Liver (tissue), 9 donors: ENCODE data around the gene EEF1B2. TPM values are rescaled to one million over a fixed set of nuclear protein-coding genes. Genes with fewer than 3 reads are reported as not detected.

ENCODE experiments used
- DNase-seq: peaks from one replicate; pipeline ENCODE4 v3.0.0-alpha.2; 2017; ENCODE audit warnings: low spot score
- H3K27ac ChIP-seq, 2 donors: one replicate each; pipeline ENCODE4 v1.7.0; 2013; ENCODE audit warnings: inconsistent platforms in 2 of 2, low read length in 2 of 2, control low read depth in 1 of 2, low read depth in 1 of 2, mild to moderate bottlenecking in 1 of 2
- H3K27me3 ChIP-seq, 4 donors: one replicate each; pipeline versions ENCODE4 v1.6.1 to v1.7.0; 2013; ENCODE audit warnings: low read length in 3 of 4, inconsistent platforms in 1 of 4, mild to moderate bottlenecking in 1 of 4, moderate library complexity in 1 of 4; ENCODE audit not compliant: control insufficient read depth in 4 of 4, insufficient read depth in 4 of 4
- H3K36me3 ChIP-seq, 4 donors: one replicate each; pipeline versions ENCODE4 v1.6.1 to v1.7.0; 2013; ENCODE audit warnings: low read length in 3 of 4, mild to moderate bottlenecking in 3 of 4, low read depth in 1 of 4, moderate library complexity in 1 of 4; ENCODE audit not compliant: control insufficient read depth in 4 of 4, insufficient read depth in 3 of 4
- H3K4me1 ChIP-seq, 4 donors: one replicate each; pipeline versions ENCODE4 v1.6.1 to v1.7.0; 2013; ENCODE audit warnings: low read length in 3 of 4, mild to moderate bottlenecking in 3 of 4, moderate library complexity in 1 of 4; ENCODE audit not compliant: control insufficient read depth in 4 of 4, insufficient read depth in 4 of 4
- H3K4me3 ChIP-seq, 3 donors: one replicate each; pipeline versions ENCODE4 v1.6.1 to v1.7.0; 2013; ENCODE audit warnings: low read length in 3 of 3, control low read depth in 1 of 3, low read depth in 1 of 3, mild to moderate bottlenecking in 1 of 3
- H3K9ac ChIP-seq, 2 donors: one replicate each; pipeline ENCODE4 v1.7.0; 2013; ENCODE audit warnings: low read length in 2 of 2, mild to moderate bottlenecking in 2 of 2, moderate library complexity in 2 of 2, control low read depth in 1 of 2, low read depth in 1 of 2
- H3K9me3 ChIP-seq, 4 donors: one replicate each; pipeline versions ENCODE4 v1.6.1 to v1.7.0; 2013; ENCODE audit warnings: low read length in 3 of 4; ENCODE audit not compliant: control insufficient read depth in 4 of 4
- ATF3 ChIP-seq: IDR thresholded peaks from 2 replicates; pipeline ENCODE4 v1.6.1; 2016; ENCODE audit warnings: antibody characterized with exemption
- CTCF ChIP-seq: fragments of 150-350 bp; IDR thresholded peaks from 2 replicates; pipeline ENCODE4 v1.5.1; 2017; ENCODE audit warnings: improper control_type of control experiment, low read depth, low read length; ENCODE audit not compliant: missing input control
- EGR1 ChIP-seq, 2 donors: IDR thresholded peaks; 2 replicates each; pipeline ENCODE4 v1.6.1; 2016 to 2018; ENCODE audit warnings: antibody characterized with exemption in 2 of 2, low read depth in 2 of 2
- FOXA1 ChIP-seq: IDR thresholded peaks from 2 replicates; pipeline ENCODE4 v1.6.1; 2016; ENCODE audit warnings: antibody characterized with exemption
- FOXA2 ChIP-seq: IDR thresholded peaks from 2 replicates; pipeline ENCODE4 v1.6.1; 2016; ENCODE audit warnings: antibody characterized with exemption
- GABPA ChIP-seq, 2 donors: IDR thresholded peaks in 1 of 2; conservative IDR thresholded peaks in 1 of 2; 2 replicates each; pipeline ENCODE4 v1.6.1; 2016; ENCODE audit warnings: antibody characterized with exemption in 2 of 2, mild to moderate bottlenecking in 1 of 2, moderate library complexity in 1 of 2
- HNF4A ChIP-seq, 2 donors: conservative IDR thresholded peaks; 2 replicates each; pipeline ENCODE4 v1.6.1; 2016; ENCODE audit warnings: antibody characterized with exemption in 2 of 2, mild to moderate bottlenecking in 2 of 2
- HNF4G ChIP-seq: IDR thresholded peaks from 2 replicates; pipeline ENCODE4 v1.6.1; 2016; ENCODE audit warnings: antibody characterized with exemption
- JUND ChIP-seq, 2 donors: IDR thresholded peaks; 2 replicates each; pipeline ENCODE4 v1.6.1; 2016; ENCODE audit warnings: antibody characterized with exemption in 2 of 2
- NR2F2 ChIP-seq: IDR thresholded peaks from 2 replicates; pipeline ENCODE4 v1.6.1; 2016; ENCODE audit warnings: antibody characterized with exemption
- RAD21 ChIP-seq, 2 donors: IDR thresholded peaks; 2 replicates each; pipeline ENCODE4 v1.6.1; 2016; ENCODE audit warnings: antibody characterized with exemption in 2 of 2, mild to moderate bottlenecking in 2 of 2
- REST ChIP-seq: IDR thresholded peaks from 2 replicates; pipeline ENCODE4 v1.6.1; 2016; ENCODE audit warnings: antibody characterized with exemption, mild to moderate bottlenecking
- RXRA ChIP-seq, 2 donors: IDR thresholded peaks; 2 replicates each; pipeline ENCODE4 v1.6.1; 2017 to 2018; ENCODE audit warnings: antibody characterized with exemption in 2 of 2, mild to moderate bottlenecking in 1 of 2
- SP1 ChIP-seq: IDR thresholded peaks from 2 replicates; pipeline ENCODE4 v1.6.1; 2018; ENCODE audit warnings: antibody characterized with exemption, mild to moderate bottlenecking
- TAF1 ChIP-seq: conservative IDR thresholded peaks from 2 replicates; pipeline ENCODE4 v1.6.1; 2016; ENCODE audit warnings: antibody characterized with exemption, mild to moderate bottlenecking
- YY1 ChIP-seq: IDR thresholded peaks from 2 replicates; pipeline ENCODE4 v1.6.1; 2016; ENCODE audit warnings: antibody characterized with exemption, mild to moderate bottlenecking
- ZBTB33 ChIP-seq: IDR thresholded peaks from 2 replicates; pipeline ENCODE4 v1.6.1; 2016; ENCODE audit warnings: antibody characterized with exemption
- WGBS: extraction: QIAGEN DNeasy Blood & Tissue Kit; methylation state at CpG from one replicate; pipeline ENCODE4 v1.1.7; 2013; 5-methylcytosine and 5-hydroxymethylcytosine counted together
- polyA plus RNA-seq, 2 donors: library from polyadenylated mRNA; stranded (reverse) in 1 of 2; unstranded in 1 of 2; fragments of 200-250 nt in 1 of 2; fragments of >200 nt in 1 of 2; fragmentation: Nextera tagmentation in 1 of 2; extraction: Ambion mirVana in 1 of 2; gene quantifications; one replicate each; pipeline versions ENCODE4 v1.2.1 to v1.2.3, GENCODE V29; 2013 to 2015
- total RNA-seq, 2 donors: library from RNA; depleted of rRNA; stranded (reverse); fragments of >200 nt; gene quantifications; one replicate each; pipeline ENCODE4 v1.2.3, GENCODE V29; 2014
- TF ChIP-seq, protein P1 (sequence below): IDR thresholded peaks from 2 replicates; pipeline ENCODE4 v1.6.1; 2016; ENCODE audit warnings: antibody characterized with exemption
- donor health status: healthy.
- donor health status: healthy.
- donor health status: healthy.
- donor health status: healthy.
- donor health status: healthy.

EEF1B2 gene
- total and polyA plus RNA-seq, 4 donors: 143 to 365 (median 257) TPM

GRCh38 chr2:206198677-206199076 lies 39.0 kb downstream of the EEF1B2 start:
- no peak overlapping the region for H3K4me3 ChIP-seq
- no peak overlapping the region for H3K27ac ChIP-seq
- no peaks in the 10 kb centered on the region for H3K27me3 ChIP-seq
- H3K4me1 ChIP-seq: no peaks in the 10 kb centered on the region
- TF ChIP-seq JUND (IDR thresholded peaks at IDR 0.05): no peak
- no peak for TF ChIP-seq TAF1
- TF ChIP-seq REST: no peak
- TF ChIP-seq FOXA1: no peak
- TF ChIP-seq YY1: no peak
- TF ChIP-seq HNF4A (conservative IDR thresholded peaks at IDR 0.05): no peak
- no peak for TF ChIP-seq HNF4G
- TF ChIP-seq GABPA (IDR thresholded peaks at IDR 0.05 in 1 of 2, conservative IDR thresholded peaks at IDR 0.05 in 1 of 2): no peak
- TF ChIP-seq RXRA (IDR thresholded peaks at IDR 0.05): no peak
- no peak for TF ChIP-seq FOXA2
- H3K9ac ChIP-seq: no peak overlapping the region
- no peak for DNase-seq
- WGBS: 73% methylated on average over 1 of the region's 1 CpG
- no peaks in the 10 kb centered on the region for H3K9me3 ChIP-seq
- no peaks in the 10 kb centered on the region for H3K36me3 ChIP-seq

DNA sequence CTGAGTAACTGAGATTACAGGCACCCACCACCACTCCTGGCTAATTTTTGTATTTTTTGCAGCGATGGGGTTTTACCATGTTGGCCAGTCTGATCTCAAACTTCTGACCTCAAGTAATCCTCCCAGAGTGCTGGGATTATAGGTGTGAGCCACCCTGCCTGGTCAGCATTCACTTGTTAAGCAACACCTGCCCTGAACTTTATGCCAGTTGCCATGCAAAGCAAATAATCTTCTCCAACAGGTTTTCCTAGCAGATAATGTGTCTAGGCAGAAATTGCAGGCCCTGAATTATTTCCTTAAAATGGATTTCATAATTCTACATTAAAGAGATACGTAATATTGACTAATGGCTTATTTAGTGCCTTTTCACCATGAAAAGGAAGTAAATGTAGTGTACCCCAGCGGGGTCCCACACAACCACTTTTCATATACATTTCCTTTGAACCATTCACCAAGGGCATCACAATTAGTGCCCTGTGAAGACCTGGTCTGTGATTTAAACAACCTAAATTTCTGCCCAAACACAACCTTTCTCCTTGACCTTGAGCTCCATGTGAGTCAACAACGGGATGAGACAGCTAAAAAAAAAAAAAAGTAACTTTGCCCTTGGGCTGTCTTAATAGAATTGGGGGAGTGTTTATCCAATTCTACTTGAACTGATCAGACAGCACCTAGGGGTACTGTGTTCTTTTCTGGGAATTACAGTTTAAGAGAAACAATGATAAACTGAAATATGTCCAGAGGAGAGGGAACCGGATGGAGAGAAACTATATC lies 41.6 kb downstream of the EEF1B2 start:
- Histone ChIP-seq H3K36me3 (no peaks in the 10 kb centered on the region), H3K27me3 (no peaks in the 10 kb centered on the region), H3K4me1 (no peaks in the 10 kb centered on the region), H3K9ac (no peak overlapping the region), H3K9me3 (no peaks in the 10 kb centered on the region), H3K4me3 (no peak overlapping the region), H3K27ac (no peak overlapping the region)
- TF ChIP-seq JUND (IDR thresholded peaks at IDR 0.05) (no peak), HNF4G (no peak), NR2F2 (no peak), RXRA (IDR thresholded peaks at IDR 0.05) (no peak), ATF3 (no peak), GABPA (IDR thresholded peaks at IDR 0.05 in 1 of 2, conservative IDR thresholded peaks at IDR 0.05 in 1 of 2) (no peak), ZBTB33 (no peak), TAF1 (no peak), FOXA1 (no peak), SP1 (no peak), RAD21 (IDR thresholded peaks at IDR 0.05) (no peak), REST (no peak), EGR1 (IDR thresholded peaks at IDR 0.05; ENCODE audit: low read depth in 2 of 2) (no peak), HNF4A (conservative IDR thresholded peaks at IDR 0.05) (no peak), FOXA2 (no peak), CTCF (no peak), YY1 (no peak)
- TF ChIP-seq, protein P1, sequence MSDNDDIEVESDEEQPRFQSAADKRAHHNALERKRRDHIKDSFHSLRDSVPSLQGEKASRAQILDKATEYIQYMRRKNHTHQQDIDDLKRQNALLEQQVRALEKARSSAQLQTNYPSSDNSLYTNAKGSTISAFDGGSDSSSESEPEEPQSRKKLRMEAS: no peak
- WGBS: 75% methylated on average over 5 of the region's 5 CpGs
- DNase-seq: no peak
